Dedifferentiated amniotic fluid mesenchymal stem cell (primary cell): ENCODE results near the gene TNNI2.
"Not testable (repeated sequence)": the region's sequence is repeated elsewhere in the genome, so short reads cannot be mapped to it uniquely, and the experiment has no call there.

Experiments
- DNase-seq: peaks from one replicate; pipeline ENCODE4 v3.0.0-alpha.2; 2016; ENCODE audit errors: extremely low spot score

The TNNI2 gene

DNA sequence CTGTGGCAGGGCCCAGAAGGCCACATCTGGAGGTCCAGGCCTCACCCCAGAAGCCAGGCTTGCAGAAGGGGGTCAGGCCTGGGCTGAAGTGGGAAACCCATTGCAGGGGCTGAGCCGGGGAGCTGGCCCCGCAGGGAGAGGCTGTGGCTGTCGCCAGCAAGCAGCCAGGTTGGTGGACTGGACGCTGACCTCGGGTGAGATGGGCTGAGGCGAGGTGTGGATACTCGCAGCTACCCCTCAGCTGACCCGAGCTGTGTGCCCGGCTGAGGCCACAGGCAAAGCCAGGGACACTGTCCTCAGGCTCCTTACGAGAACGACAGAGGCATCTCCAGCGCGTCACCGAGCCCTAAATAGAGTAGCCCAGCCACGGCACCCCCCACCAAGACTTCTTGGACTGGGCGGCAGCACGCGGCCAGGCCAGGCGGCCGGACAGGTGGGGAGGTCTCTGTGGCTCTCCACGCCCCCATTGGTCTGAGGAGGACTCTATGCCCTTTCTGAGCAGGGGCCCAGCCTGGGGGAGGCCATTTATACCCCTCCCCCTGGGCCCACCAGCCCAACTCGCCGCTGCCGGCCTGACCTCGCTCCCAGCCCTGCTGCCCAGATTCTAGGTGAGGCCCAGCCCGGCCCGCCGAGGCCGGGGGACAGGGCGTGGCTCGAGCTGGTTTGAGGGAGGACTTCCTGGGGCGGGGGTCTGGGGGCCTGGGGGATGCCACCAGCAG, at the start of gene TNNI2:
Gene TNNI2 (plus strand): TSS at position 556 of the 719 bp plus-strand sequence. CDS start 716 bp downstream, outside the sequence.
- DNase-seq: no peak

DNA sequence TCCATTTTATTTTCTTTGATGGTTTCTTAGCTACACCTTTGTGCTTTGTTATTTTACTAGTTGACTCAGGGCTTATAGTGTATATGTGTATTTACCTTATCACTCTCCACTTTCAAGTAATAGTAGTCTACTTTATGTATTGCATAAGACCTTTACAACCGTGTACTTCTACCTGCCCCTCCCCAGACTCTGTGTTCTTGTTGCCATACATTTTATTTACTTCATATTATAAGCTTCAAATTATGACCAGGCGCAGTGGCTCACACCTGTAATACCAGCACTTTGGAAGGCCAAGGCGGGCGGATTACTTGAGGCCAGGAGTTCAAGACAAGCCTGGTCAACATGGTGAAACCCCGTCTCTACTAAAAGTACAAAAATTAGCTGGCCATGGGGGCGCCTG, 46.9 kb upstream of the TNNI2 start:
- no peak for DNase-seq

DNA sequence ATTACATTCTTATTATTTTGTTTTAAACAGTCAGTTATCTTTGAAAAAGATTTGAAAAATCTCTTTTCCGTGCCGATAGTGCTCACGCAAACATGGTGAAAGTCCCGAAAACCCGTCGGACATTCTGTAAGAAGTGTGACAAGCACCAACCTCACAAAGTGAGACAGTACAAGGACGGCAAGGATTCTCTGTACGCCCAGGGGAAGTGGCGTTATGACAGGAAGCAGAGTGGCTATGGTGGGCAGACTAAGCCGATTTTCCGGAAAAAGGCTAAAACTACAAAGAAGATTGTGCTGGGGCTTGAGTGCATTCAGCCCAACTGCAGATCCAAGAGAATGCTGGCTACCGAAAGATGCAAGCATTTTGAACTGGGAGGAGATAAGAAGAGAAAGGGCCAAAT, 46.3 kb upstream of the TNNI2 start:
- no peak for DNase-seq

DNA sequence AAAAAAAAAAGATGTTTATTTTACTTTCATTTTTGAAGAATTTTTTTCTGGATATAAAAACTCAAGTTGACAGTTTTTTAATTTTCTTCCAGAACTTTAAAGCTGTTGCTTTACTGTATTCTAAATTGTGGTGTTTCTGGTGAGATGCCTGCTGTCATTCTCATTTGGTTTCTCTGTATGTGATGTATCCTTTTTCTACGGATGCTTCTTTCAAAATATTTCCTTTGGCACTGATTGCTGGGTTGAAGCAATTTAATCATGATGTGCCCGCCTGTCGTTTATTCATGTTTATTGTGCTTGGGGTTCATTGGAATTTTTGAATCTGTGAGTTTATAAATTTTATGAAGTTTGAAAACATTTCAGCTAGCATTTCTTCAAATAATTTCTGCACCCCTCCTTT, 45.7 kb upstream of the TNNI2 start:
- DNase-seq: no peak

DNA sequence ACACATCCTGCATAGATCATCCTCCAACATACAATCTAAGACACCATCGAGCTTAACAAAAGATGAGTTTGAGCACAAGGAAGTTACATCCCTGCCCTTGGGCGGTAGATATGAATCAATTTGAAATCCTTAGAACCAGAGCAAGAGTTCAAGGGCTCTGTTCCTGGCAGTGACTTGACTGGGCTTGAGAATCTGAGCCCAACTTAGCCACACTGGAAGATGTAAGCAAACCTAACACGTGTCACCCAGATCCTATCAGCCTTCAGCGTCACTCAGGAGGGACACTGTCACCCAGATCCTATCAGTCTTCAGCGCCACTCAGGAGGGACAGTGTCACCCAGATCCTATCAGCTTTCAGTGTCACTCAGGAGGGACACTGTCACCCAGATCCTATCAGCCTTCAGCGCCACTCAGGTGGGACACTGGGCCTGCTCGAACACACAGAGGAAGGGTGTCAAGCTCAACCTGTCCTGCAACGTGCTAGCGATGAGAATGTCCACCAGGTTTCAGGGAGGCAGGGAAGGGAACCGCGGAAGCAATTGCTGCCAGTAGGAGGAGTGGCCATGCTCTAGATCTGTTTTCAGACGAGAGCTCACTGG, 42.3 kb upstream of the TNNI2 start:
- DNase-seq: no peak

DNA sequence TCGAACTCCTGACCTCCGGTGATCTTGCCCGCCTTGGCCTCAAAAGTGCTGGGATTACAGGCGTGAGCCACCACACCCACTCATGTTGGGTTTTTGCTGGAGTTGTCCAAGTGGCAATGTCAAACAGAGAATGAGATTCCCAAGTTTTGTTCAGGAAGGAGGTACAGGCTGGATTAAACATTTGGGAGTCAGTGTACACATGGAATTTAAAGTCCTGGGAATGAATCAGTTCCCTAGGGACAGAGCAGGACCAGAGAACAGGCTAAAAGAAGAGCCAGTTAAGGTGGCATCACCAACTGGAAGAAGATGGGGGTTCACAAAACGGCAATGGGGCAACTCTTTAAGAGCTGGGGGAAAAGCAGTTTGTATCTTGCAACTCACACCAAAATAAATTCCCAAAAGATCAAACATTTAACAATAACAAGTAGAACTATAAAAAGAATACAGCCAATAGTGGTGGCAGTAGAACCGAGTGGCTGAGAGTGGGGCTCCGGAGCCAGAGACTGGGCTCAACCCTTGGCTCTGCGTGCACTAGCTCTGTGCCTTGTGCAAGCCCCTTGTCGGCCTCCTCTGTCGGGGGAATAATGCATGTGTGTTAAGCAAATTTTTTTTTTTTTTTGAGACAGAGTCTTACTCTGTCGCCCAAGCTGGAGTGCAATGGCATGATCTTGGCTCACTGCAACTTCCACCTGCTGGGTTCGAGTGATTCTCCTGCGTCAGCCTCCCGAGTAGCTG, 41.2 kb upstream of the TNNI2 start:
- no peak for DNase-seq

DNA sequence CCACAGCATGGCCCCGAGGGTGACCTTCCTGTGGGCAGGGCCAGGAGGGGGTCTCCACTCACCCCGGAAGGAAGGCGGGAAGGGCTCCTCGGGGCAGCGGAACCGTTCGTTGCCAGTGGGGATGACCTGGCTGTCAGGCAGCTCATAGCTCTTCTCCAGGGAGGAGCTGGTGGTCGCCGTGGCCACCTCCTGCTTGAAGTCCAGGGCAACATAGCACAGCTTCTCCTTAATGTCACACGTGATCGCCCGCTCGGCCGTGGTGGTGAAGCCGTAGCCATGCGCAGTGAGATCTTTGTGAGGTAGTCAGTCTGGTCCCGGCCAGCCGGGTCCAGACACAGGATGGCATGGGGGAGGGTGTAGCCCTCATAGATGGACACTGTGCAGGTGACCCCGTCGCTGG, 35.5 kb upstream of the TNNI2 start:
- DNase-seq: no peak

DNA sequence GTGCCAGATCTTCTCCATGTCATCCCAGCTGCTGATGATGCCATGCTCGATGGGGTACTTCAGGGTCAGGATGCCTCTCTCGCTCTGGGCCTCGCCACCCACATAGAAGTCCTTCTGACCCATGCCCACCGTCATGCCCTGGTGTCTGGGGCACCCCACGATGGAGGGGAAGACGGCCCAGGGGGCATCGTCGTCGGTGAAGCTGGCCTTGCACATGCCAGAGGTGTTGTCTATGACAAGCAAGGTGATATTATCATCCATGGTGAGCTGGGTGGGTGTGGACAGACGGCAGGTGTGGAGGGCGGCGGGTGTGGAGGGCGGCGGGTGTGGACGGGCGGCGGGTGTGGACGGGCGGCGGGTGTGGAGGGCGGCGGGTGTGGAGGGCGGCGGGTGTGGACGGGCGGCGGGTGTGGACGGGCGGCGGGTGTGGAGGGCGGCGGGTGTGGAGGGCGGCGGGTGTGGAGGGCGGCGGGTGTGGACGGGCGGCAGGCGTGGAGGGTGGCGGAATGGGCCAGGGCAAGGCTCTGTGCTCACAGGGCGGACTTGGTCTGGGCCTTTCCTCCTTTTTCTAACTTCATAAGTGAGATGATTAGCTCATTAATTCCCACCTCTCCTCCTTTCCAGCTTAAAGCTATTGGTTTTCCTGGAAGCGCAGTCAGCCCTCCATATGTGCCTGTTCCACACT, 34.8 kb upstream of the TNNI2 start:
- not testable (repeated sequence) for DNase-seq

DNA sequence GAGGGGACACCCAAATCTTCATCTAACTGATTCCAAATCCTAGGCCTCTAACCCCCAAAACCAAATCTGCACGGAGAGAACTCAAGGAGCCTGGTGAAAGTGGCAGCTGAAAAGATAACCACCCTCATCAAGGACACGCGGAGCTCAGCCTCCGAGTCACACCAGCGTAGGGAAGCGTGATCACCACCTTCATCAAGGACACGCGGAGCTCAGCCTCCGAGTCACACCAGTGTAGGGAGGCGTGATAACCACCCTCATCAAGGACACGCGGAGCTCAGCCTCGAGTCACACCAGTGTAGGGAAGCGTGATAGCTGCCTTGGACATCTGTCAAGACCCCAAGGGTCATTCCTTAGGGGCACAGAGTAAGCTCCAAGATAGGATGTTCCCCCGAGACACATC, 33.3 kb upstream of the TNNI2 start:
- no peak for DNase-seq

DNA sequence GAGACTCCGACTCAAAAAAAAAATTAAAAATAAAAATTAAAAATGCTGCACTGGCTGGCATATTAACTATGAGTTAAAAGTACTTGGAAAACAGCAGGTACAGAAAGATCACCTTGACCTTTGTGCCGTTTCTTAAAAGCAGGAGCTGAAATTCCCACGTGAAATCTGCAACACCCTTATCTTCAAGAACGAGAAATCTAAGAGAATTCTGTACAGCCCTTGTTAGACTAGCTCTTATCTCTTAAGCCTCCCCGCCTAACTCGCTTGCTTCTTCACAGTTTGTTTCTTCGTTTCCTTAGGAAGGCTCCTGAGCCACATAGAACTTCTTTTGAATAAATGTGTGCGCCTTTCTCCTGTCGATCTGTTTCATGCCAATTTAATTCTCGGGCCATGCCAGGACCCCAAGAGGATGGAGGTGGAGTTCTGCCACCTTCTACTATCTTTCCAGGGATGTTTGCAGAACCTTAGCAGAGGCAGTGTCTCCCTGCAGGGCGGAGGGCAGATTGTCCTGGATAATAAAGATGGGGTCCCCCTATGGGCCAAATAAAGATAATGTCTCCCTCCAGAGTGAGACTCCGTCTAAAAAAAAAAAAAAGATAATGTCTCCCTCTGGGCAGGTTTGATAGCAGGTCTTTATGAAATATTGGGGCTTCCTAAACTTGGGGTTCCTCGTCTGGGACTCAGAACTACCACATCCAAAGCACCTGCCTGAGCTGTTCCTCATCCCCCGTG, 31.4 kb upstream of the TNNI2 start:
- no peak for DNase-seq

DNA sequence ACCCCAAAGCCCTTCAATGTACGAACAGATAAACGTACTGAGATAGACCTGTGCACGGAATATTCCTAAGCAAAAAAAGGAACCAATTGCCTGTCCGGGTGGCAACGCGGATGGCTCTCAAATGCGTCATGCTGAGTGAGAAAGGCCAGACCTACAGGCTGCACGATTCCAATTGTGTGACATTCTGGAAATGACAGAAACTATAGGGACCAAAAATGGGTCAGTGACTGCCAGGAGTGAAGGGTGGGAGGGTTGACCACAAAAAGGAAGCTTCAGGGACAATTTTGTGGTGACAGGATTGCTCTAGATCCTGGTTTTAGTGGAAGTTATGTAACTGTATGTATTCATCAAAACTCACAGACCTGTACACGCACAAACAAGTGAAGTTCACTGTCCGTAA, 28.0 kb upstream of the TNNI2 start:
- DNase-seq: no peak

DNA sequence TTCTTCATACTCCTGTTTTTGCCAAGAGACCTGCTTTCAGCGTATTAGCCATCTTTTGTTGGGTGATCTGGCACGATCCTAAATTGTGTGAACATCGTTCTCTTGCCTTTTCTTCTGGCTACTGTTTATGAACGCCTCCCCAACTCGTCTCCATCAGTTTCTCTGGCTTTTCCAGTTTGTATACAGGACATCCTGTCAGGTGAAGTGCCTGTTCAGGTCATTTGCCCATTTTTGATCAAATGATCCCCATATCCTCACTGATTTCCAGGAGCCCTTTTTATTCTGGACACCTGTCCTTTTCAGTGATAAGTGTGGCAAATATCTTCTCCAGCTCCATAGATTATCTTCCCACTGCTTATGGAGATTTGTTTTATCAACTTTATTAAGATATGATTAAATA, 26.5 kb upstream of the TNNI2 start:
- DNase-seq: no peak

DNA sequence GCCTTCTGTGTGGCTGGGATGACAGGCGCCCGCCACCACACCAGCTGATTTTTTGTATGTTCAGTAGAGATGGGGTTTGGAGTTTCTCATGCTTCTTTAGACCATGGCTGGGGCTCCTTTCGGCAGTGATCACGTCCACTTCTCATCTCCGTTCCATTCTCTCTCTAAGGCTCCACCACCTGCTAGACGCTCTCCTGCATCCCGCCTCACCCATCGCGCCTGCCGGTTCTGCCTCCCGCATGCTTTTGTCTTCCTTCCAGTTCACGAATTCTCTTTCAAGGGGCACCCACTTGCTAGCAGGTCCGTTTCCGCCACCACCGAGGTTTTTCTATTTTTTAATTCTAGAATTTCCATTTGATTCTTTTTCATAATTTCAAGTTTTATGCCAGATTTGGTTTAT, 26.0 kb upstream of the TNNI2 start:
- no peak for DNase-seq

DNA sequence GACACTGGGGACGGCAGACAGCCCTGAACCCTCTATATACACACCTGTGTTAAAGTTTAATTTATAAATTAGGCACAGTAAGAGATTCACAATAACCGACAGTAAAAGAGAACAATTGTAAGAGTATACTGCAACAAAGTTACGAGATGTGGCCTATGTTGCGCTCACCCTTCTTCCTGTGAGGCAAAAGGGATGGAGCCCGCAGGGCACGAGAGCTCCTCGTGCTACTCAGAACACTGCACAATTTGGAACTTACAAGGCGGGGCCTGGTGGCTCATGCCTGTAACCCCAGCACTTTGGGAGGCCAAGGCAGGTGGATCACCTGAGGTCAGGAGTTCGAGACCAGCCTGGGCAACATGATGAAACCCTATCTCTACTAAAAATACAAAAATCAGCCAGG, 25.4 kb upstream of the TNNI2 start:
- DNase-seq: not testable (repeated sequence)

DNA sequence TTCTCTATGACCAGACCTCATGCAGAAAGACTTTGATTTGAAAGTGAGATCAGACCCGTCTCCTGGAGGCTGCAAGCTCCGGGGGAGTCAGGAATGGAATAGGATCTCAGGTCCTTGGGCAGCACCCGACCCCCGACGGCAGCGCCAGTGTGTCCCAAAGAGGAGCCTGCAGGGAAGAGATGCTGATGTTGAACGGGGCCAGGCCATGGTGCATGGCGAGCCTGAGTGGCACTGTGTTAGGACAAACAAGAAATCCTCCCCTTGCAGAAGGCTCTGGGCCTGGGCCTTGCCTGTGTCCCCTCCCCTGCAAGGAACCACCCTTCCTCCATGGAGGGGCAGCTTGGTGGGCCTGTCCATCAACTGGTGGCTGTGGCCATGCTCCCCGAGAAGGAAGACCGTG, 24.1 kb upstream of the TNNI2 start:
- no peak for DNase-seq

DNA sequence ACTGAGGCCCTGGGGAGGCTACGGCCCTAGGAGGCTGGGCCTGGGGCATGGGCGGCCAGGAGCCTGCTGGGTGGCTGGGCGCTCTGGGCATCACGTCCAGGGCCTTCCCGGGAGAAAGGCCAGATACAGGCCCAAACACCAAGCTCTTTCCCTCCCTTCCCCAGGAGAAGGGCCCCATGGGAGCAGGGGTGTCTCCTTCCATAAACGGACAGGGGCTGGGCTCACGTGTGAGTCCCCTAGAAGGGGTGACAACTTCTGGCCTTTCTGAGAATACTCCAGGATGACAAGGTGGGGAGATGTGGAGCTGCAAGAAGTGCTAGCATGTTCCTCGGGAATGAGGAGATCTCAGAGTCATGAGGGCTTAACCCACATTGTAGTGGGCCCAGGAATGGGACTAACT, 23.5 kb upstream of the TNNI2 start:
- DNase-seq: no peak

DNA sequence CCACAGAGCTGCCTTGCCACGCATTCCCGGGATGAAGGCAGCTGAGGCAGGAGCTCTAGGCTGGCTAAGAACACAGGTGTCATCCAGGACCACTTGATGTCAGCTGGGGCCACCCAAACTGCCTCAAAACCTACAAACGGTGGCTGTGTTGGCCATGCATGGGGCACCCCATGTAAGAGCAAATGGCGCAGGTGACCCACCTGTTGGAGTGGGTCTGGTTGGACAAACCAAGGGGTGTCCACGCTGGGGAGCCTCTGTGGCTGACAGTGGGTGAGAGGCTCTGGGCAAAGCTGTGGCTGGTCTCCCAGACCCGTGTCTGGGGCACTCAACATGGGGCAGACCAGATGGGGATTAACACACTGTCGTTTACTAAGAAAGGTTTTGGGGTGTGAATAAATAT, 23.0 kb upstream of the TNNI2 start:
- no peak for DNase-seq

DNA sequence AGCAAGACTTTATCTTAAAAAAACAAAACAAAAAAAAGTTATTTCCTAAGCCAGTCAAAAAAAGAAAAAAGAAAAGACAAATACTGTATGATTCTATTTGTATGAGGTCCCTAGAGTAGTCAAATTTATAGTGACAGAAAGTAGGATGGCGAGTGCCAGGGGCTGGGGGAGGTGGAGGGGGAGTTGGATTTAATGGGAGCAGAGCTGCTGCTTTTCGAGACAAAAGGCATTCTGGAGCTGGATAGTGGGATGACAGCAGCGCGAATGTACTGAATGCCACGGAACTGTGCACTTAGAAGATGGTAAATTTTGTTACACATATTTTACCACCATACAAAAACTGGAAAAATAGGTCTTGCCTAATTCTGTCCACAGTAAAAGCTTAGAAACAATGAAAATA, 21.8 kb upstream of the TNNI2 start:
- no peak for DNase-seq

DNA sequence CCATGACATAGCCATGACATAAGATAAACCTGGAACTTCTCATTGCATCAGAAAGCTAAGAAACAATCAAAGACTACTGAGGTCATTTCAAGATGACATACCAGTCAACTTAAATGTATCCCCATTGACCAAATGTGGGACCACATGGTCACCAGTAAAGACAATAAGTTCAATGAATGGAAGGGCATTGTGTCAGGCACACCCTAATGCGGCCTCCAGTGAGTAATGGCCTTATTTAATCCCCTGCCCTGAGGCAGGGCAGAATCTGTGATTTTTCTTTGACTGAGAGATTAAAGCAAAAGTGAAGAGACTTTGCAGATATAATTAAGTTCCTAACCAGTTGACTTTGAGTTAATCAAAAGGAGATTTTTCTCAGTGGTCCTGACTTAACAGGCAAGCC, 21.3 kb upstream of the TNNI2 start:
- DNase-seq: no peak

DNA sequence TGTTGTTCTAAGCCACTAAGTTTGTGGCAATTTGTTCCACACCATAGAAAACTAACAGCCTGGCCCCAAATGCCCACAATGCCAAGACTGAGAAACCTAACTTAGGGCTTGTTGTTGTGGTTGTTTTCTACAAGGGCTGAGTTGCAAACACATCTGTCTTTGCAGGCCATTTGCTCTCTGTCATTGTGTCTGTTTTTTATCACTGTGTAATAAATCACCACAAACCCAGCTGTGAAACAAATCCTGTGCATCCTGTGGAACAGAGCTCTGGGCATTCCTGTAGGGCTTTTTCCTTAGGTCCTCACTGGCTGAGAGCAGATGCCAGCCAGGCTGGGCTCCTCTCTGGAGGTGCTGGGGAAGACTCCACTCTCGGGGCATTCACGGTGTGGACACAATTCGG, 19.7 kb upstream of the TNNI2 start:
- DNase-seq: no peak

DNA sequence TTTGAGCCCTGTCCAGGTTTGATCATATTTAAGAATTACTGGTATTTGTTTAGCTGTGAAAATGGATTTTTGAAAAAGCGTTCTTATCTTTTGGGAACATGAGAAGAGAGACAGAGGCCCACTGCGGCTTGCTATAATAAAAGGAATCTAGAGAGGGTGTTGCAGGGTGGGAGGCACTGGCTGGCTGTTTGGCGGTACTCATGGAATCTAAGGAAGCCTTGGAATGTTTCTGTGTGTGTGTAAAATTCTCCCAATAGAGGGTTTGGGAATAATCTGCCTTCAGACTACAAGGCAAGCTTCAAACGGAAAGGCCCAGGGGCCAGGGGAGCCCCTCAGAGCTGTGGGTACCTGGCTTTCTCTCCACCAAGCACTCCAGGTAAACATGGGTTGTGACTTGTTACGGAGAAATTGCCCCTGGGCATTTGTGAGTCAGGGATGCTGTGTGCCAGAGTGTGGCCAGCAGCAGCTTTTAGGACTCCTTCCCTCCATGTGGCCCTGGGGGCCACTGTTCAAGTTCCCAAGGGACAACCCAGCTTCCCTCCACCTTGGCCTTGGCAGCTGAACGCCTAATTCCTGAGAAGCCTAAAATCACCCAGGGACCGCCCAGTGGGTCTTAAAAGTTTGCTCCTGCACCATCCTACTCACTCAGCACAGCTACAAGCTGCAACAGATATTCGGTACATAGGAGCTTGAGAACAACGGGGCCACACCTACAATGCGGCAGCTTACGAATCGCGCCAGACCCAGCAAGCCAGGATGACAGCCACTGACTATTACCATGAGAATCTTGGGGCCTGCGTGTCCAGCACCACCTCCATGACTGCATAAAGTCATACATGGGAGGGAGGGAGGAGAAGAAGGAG, 18.1 kb upstream of the TNNI2 start:
- peak; percentile 65 for DNase-seq
